Gastrocnemius medialis (tissue), 4 donors: Measurements from ENCODE around the gene CADM2.

Source experiments
- CTCF ChIP-seq, 5 experiments: fragments of 450-650 bp in 3 of 5; fragments of 200-600 bp in 2 of 5; sonication (generic) in 2 of 5; IDR thresholded peaks in 4 of 5; conservative IDR thresholded peaks in 1 of 5; 1 replicate in 4 of 5; 2 replicates in 1 of 5; pipeline ENCODE4 v1.5.1; 2016 to 2019; ENCODE audit warnings: antibody characterized with exemption in 5 of 5, mild to moderate bottlenecking in 3 of 5, moderate library complexity in 3 of 5
- POLR2A ChIP-seq, 2 donors: fragments of 450-650 bp; IDR thresholded peaks; one replicate each; pipeline ENCODE4 v1.6.1; 2017; ENCODE audit warnings: antibody characterized with exemption in 2 of 2, mild to moderate bottlenecking in 2 of 2, moderate library complexity in 2 of 2

GRCh38 chr3:85758442-85758841 is 799.7 kb downstream of the CADM2 start:
- TF ChIP-seq CTCF (IDR thresholded peaks at IDR 0.05 in 4 of 5, conservative IDR thresholded peaks at IDR 0.05 in 1 of 5) = no peak
- no peak for TF ChIP-seq POLR2A (IDR thresholded peaks at IDR 0.05)
